Endothelial cell of umbilical vein (primary cell): ENCODE results near the gene CPA4.

Source experiments
- CTCF ChIP-seq, 2 donors: IDR thresholded peaks; 1 replicate in 1 of 2; 2 replicates in 1 of 2; pipeline ENCODE4 v1.5.1; 2011; ENCODE audit warnings: low read length in 2 of 2, mild to moderate bottlenecking in 2 of 2, moderate library complexity in 2 of 2, control low read depth in 1 of 2, inconsistent platforms in 1 of 2, low read depth in 1 of 2; ENCODE audit not compliant: insufficient read depth in 1 of 2; ENCODE audit errors: extremely low read depth in 1 of 2
- EZH2 ChIP-seq: IDR thresholded peaks from 2 replicates; pipeline ENCODE4 v1.6.1; 2012; ENCODE audit warnings: borderline replicate concordance, low read depth, mild to moderate bottlenecking, moderate library complexity, low read length, inconsistent platforms; ENCODE audit not compliant: severe bottlenecking
- GATA2 ChIP-seq: IDR thresholded peaks from 2 replicates; pipeline ENCODE4 v1.7.0; 2011; ENCODE audit warnings: low read depth, mild to moderate bottlenecking, moderate library complexity, mixed read lengths, low read length; ENCODE audit not compliant: insufficient read length, insufficient read depth
- MAX ChIP-seq: IDR thresholded peaks from 2 replicates; pipeline ENCODE4 v1.6.1; 2011; ENCODE audit not compliant: insufficient read depth, insufficient read length
- MYC ChIP-seq: IDR thresholded peaks from one replicate; pipeline ENCODE4 v1.6.1; 2011; ENCODE audit warnings: mild to moderate bottlenecking, low read depth, low read length
- POLR2A ChIP-seq: IDR thresholded peaks from 2 replicates; pipeline ENCODE4 v1.6.1; 2012; ENCODE audit warnings: low read depth, mild to moderate bottlenecking, control low read depth, low read length
- POLR2AphosphoS5 ChIP-seq: IDR thresholded peaks from 2 replicates; pipeline ENCODE4 v1.6.1; 2012; ENCODE audit warnings: low read depth, mild to moderate bottlenecking, control low read depth, low read length, moderate library complexity; ENCODE audit not compliant: insufficient read depth

- no peak for TF ChIP-seq CTCF (IDR thresholded peaks at IDR 0.05; ENCODE audit: extremely low read depth in 1 of 2, insufficient read depth in 1 of 2, low read depth in 1 of 2, low read length in 2 of 2)
- no peak for TF ChIP-seq MAX
- no peak for TF ChIP-seq POLR2AphosphoS5
- TF ChIP-seq EZH2, result no peak
- TF ChIP-seq POLR2A, result no peak
- TF ChIP-seq MYC, result no peak
- no peak for TF ChIP-seq GATA2
These were observed 20.4 kb upstream of the CPA4 start for GRCh38 chr7:130272381-130273080.
